Caco-2 (cell line): ENCODE results near the gene FAM107B. TPM values are rescaled to one million over a fixed set of nuclear protein-coding genes. Genes with fewer than 3 reads are reported as not detected.
A peak's percentile ranks its signal among the peaks of the same experiment; 100 is the strongest.

Source experiments
- BruUV-seq: library from RNA; stranded (reverse); fragments of 400-500 nt; replicated peaks from 2 replicates; lab custom pipeline; 2021; lab: Mats Ljungman, UMichigan
- CTCF ChIA-PET: fragments of 300-600 bp; sonication (Branson Sonifier 250); formaldehyde crosslinking; loops from one replicate; lab custom pipeline; 2022; ENCODE audit warnings: antibody characterized with exemption; lab: Charles Lee
- POLR2A ChIA-PET: fragments of 300-600 bp; sonication (Branson Sonifier 250); formaldehyde crosslinking; loops from one replicate; lab custom pipeline; 2022; ENCODE audit warnings: antibody characterized with exemption; lab: Charles Lee
- DNase-seq, 2 experiments: peaks; one replicate each; pipeline versions ENCODE4 v3.0.0 to v3.0.0-alpha.2; 2020 to 2022
- H3K27me3 ChIP-seq: replicated peaks from 2 replicates; pipeline ENCODE4 v1.6.0; 2011; ENCODE audit warnings: low read length; ENCODE audit not compliant: control insufficient read depth, insufficient read depth
- H3K36me3 ChIP-seq: 2 replicates; pipeline ENCODE4 v1.5.1; 2011; ENCODE audit warnings: low read length; ENCODE audit not compliant: control insufficient read depth, insufficient read depth
- H3K4me1 ChIP-seq: fragments of 250-450 bp; sonication (Bioruptor Pico); 2 replicates; pipeline ENCODE4 v1.5.1; 2020; ENCODE audit warnings: mild to moderate bottlenecking
- H3K4me3 ChIP-seq: 2 replicates; pipeline ENCODE4 v1.5.1; 2011; ENCODE audit warnings: low read depth, mild to moderate bottlenecking, control low read depth, low read length
- H3K9me3 ChIP-seq: fragments of 250-450 bp; sonication (Bioruptor Pico); 2 replicates; pipeline ENCODE4 v1.5.1; 2020; ENCODE audit warnings: mild to moderate bottlenecking, moderate library complexity
- H3K27ac Mint-ChIP-seq: one replicate; pipeline ENCODE4 v1.8.0; 2022; ENCODE audit warnings: mixed read lengths; ENCODE audit not compliant: unreplicated experiment
- H3K27me3 Mint-ChIP-seq: one replicate; pipeline ENCODE4 v1.8.0; 2022; ENCODE audit warnings: mixed read lengths; ENCODE audit not compliant: insufficient read depth, unreplicated experiment
- H3K36me3 Mint-ChIP-seq: one replicate; pipeline ENCODE4 v1.8.0; 2022; ENCODE audit warnings: mild to moderate bottlenecking, mixed read lengths; ENCODE audit not compliant: insufficient read depth, unreplicated experiment
- H3K4me1 Mint-ChIP-seq: one replicate; pipeline ENCODE4 v1.8.0; 2022; ENCODE audit warnings: low read depth, mixed read lengths; ENCODE audit not compliant: unreplicated experiment
- H3K4me3 Mint-ChIP-seq: one replicate; pipeline ENCODE4 v1.8.0; 2022; ENCODE audit warnings: mild to moderate bottlenecking, moderate library complexity, mixed read lengths; ENCODE audit not compliant: unreplicated experiment
- H3K9me3 Mint-ChIP-seq: one replicate; pipeline ENCODE4 v1.8.0; 2022; ENCODE audit warnings: mixed read lengths; ENCODE audit not compliant: unreplicated experiment
- intact Hi-C: fragments of 100-400 bp; cut with micrococcal nuclease; formaldehyde crosslinking; loops from one replicate; pipeline ENCODE4 v1.10.0; 2022; ENCODE audit not compliant: unreplicated experiment
- total RNA-seq: library from RNA; stranded (reverse); gene quantifications from 2 replicates; pipeline ENCODE4 v1.2.3, GENCODE V29; 2022
- TF ChIP-seq, protein P1 (sequence below), 2 experiments: fragments of 200-600 bp in 1 of 2; IDR thresholded peaks; 1 replicate in 1 of 2; 2 replicates in 1 of 2; pipeline versions ENCODE4 v1.5.1 to v1.8.0; 2011 to 2022; ENCODE audit warnings: antibody characterized with exemption in 1 of 2, control low read depth in 1 of 2, inconsistent platforms in 1 of 2, low read depth in 1 of 2, low read length in 1 of 2, mild to moderate bottlenecking in 1 of 2, moderate library complexity in 1 of 2; ENCODE audit not compliant: insufficient read depth in 1 of 2, severe bottlenecking in 1 of 2, unreplicated experiment in 1 of 2

The FAM107B gene
- total RNA-seq, 1 experiment from 2014 or later = 206 TPM

DNA sequence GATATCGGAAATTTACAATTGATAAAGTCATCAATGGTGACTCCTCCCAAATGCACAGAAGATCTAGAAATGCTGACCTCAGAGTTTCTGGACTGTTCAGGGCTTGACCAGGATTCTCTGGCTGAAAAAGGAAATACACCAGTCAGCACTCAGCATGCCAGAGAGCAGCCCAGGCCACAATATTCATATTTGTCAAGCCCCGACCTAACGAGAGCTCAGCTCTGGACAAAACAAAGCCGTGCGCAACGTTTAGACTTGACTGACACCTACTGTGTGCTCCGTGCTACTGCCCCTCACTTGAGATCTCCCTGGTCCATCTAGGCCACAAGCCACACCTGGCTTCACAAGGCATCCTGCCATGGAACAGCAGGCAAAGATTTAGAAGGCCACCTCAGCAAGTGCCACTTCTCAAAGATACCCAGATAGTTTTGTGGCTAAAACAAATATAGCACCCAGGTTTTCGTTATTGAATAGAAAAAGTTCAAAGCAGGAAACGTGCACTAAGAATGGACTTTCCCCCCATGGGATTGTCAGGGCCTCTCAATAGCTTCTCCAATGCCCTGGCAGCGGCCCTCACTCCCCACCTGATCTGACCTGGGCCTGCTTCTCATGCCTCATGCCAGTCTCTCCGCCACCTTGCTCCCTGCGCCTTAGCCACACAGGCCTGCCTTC lies 218.3 kb downstream of the FAM107B start:
- CTCF ChIA-PET = interaction anchor here (0.5 to 2.1 kb wide), 11 partner anchors 10 to 371 kb away, joined by 3 to 11 read pairs (median 5); partner anchors contain the start of genes CDNF, HSPA14, MSANTD7 and SUV39H2
- Mint-ChIP-seq H3K36me3 (peaks cover 79% of the 10 kb centered on the region), H3K4me3 (peak overlapping the region; percentile 5), H3K27me3 (no peaks in the 10 kb centered on the region), H3K4me1 (peaks cover 75% of the 10 kb centered on the region), H3K9me3 (no peaks in the 10 kb centered on the region), H3K27ac (peak overlapping the region; percentile 58)
- Histone ChIP-seq H3K27me3 (no peaks in the 10 kb centered on the region), H3K4me1 (peaks cover 79% of the 10 kb centered on the region), H3K9me3 (no peaks in the 10 kb centered on the region), H3K4me3 (no peak overlapping the region), H3K36me3 (no peaks in the 10 kb centered on the region)
- no TSS peak for BruUV-seq
- intact Hi-C loops = loop anchor here (1.0 to 5.0 kb wide), 3 partner anchors 19 to 359 kb away; no protein-coding TSS in a partner anchor
- POLR2A ChIA-PET = interaction anchor here (0.6 to 1.3 kb wide), 6 partner anchors 9 to 371 kb away, joined by 3 to 7 read pairs (median 4); partner anchors contain the start of genes CDNF, HSPA14 and MSANTD7
- peak; percentile 76 to 79 for DNase-seq
- TF ChIP-seq, protein P1, sequence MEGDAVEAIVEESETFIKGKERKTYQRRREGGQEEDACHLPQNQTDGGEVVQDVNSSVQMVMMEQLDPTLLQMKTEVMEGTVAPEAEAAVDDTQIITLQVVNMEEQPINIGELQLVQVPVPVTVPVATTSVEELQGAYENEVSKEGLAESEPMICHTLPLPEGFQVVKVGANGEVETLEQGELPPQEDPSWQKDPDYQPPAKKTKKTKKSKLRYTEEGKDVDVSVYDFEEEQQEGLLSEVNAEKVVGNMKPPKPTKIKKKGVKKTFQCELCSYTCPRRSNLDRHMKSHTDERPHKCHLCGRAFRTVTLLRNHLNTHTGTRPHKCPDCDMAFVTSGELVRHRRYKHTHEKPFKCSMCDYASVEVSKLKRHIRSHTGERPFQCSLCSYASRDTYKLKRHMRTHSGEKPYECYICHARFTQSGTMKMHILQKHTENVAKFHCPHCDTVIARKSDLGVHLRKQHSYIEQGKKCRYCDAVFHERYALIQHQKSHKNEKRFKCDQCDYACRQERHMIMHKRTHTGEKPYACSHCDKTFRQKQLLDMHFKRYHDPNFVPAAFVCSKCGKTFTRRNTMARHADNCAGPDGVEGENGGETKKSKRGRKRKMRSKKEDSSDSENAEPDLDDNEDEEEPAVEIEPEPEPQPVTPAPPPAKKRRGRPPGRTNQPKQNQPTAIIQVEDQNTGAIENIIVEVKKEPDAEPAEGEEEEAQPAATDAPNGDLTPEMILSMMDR (IDR thresholded peaks at IDR 0.05; ENCODE audit: insufficient read depth in 1 of 2, low read depth in 1 of 2, low read length in 1 of 2, severe bottlenecking in 1 of 2, unreplicated experiment in 1 of 2) = peak; percentile 47 to 81

DNA sequence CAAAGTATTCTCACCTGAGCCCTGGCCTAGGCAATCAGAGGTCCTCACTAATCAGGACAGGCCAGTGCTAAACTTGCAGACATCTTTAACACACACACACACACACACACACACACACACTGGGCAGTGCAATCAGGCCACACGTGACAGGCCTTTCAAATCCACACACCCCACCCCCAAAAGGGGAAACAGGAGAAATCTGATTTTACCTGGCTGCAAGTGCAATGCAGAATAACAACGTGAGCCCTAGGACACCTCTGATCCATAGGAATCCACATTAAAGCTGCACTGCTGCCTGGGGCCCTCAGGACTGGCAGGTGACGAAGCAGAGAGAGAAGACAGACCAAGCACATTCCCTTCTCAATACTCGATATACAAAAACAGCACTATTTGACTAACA lies 218.9 kb downstream of the FAM107B start:
- H3K4me1 Mint-ChIP-seq = peaks cover 69% of the 10 kb centered on the region
- Histone ChIP-seq H3K4me3 (no peak overlapping the region), H3K36me3 (no peaks in the 10 kb centered on the region), H3K27me3 (no peaks in the 10 kb centered on the region), H3K4me1 (peaks cover 80% of the 10 kb centered on the region), H3K9me3 (no peaks in the 10 kb centered on the region)
- peaks cover 73% of the 10 kb centered on the region for H3K36me3 Mint-ChIP-seq
- TF ChIP-seq, protein P1 (IDR thresholded peaks at IDR 0.05; ENCODE audit: insufficient read depth in 1 of 2, low read depth in 1 of 2, low read length in 1 of 2, severe bottlenecking in 1 of 2, unreplicated experiment in 1 of 2) = no peak
- peak overlapping the region; percentile 58 for H3K27ac Mint-ChIP-seq
- H3K27me3 Mint-ChIP-seq = no peaks in the 10 kb centered on the region
- intact Hi-C loops = loop anchor here (1.0 to 5.0 kb wide), 3 partner anchors 19 to 359 kb away; no protein-coding TSS in a partner anchor
- peak overlapping the region; percentile 30 for H3K4me3 Mint-ChIP-seq
- CTCF ChIA-PET = interaction anchor here (0.6 to 2.1 kb wide), 10 partner anchors 10 to 359 kb away, joined by 3 to 11 read pairs (median 4); partner anchors contain the start of genes CDNF, HSPA14, MSANTD7 and SUV39H2
- H3K9me3 Mint-ChIP-seq = no peaks in the 10 kb centered on the region
- BruUV-seq = no TSS peak
- no peak for DNase-seq
- POLR2A ChIA-PET = interaction anchor here (1.0 to 1.3 kb wide), 4 partner anchors 10 to 370 kb away, joined by 4 to 7 read pairs (median 4); partner anchors contain the start of genes CDNF, HSPA14 and MSANTD7

DNA sequence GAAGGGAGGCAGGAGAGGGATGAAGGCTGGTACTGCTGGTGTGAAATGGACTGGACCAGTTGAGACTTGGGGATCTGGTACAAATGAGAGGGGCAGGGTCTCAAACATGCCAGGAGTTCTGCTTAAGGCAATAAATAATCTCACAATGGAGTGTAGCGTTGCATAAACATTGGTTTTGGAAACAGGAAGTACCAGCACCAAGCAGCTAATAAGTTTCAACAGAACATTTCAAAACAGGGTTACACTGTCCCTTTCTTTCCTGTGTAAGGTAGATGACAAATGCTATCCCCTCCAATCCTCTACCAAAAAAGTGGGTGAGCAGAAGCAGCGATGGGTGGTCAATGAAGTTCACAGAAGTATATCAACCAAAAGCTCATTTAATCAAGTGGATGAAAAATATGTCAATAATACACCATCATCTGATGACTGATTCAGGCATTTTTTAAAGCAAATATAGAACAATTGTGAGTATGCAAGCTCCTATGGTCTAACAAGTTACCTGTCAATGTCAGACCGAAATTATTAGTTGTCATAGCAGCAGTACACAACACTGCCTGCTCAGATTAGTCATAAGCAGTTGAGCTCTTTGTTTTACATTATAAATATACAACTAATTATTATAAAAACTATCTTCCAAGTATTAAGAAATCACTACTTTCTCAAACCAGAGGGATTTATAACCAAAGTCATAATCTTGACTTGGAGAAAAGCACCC lies 220.0 kb downstream of the FAM107B start:
- TF ChIP-seq, protein P1 (IDR thresholded peaks at IDR 0.05; ENCODE audit: insufficient read depth in 1 of 2, low read depth in 1 of 2, low read length in 1 of 2, severe bottlenecking in 1 of 2, unreplicated experiment in 1 of 2) = no peak
- peak overlapping the region; percentile 37 for H3K4me3 Mint-ChIP-seq
- intact Hi-C loops = loop anchor here (1.0 to 5.0 kb wide), 5 partner anchors 8 to 357 kb away; partner anchors contain the start of genes CDNF, HSPA14 and MSANTD7

More for the DNA sequence above, 220.0 kb downstream of the FAM107B start:
- peak overlapping the region; percentile 85 for H3K27ac Mint-ChIP-seq
- ChIA-PET CTCF (interaction anchor here (0.6 kb wide), 1 partner anchor 37 kb away, joined by 5 read pairs; no protein-coding TSS in a partner anchor), POLR2A (interaction anchor here (1.1 to 1.3 kb wide), 2 partner anchors 283 to 369 kb away, joined by 3 to 4 read pairs; partner anchors contain the start of genes CDNF, HSPA14 and MSANTD7)
- Histone ChIP-seq H3K27me3 (no peaks in the 10 kb centered on the region), H3K9me3 (no peaks in the 10 kb centered on the region), H3K36me3 (no peaks in the 10 kb centered on the region), H3K4me1 (peaks cover 80% of the 10 kb centered on the region), H3K4me3 (no peak overlapping the region)
- no peaks in the 10 kb centered on the region for H3K27me3 Mint-ChIP-seq
- H3K4me1 Mint-ChIP-seq = peaks cover 69% of the 10 kb centered on the region
- no peaks in the 10 kb centered on the region for H3K9me3 Mint-ChIP-seq
- peaks cover 73% of the 10 kb centered on the region for H3K36me3 Mint-ChIP-seq
- no TSS peak for BruUV-seq
- DNase-seq = no peak
